Measurements from ENCODE around the gene BYSL. TPM values are rescaled to one million over a fixed set of nuclear protein-coding genes. Genes with fewer than 3 reads are reported as not detected.

Gene BYSL
- polyA plus RNA-seq, 1 donor (not counting 4 experiments of a cell fraction or from before 2014, with no cell fraction given) = 34.3 TPM

GRCh38 chr6:41972826-41973225 is 51.5 kb downstream of the BYSL start:
- H3K9me1 ChIP-seq (ENCODE audit: control insufficient read depth, extremely low read depth, insufficient read depth, low read length) = no peaks in the 10 kb centered on the region
- H3K4me2 ChIP-seq (ENCODE audit: control insufficient read depth, extremely low read depth, insufficient read depth, low read depth, low read length) = no peak overlapping the region
- no peaks in the 10 kb centered on the region for H4K20me1 ChIP-seq (ENCODE audit: control insufficient read depth, extremely low read depth, insufficient read depth, low read length)
- H3K9me3 ChIP-seq (ENCODE audit: control insufficient read depth, low read depth, low read length) = no peaks in the 10 kb centered on the region
- FAIRE-seq (no peak), DNase-seq (ENCODE audit: low read depth, low spot score) (no peak)
- H2AFZ ChIP-seq (ENCODE audit: control insufficient read depth, low read length) = no peak overlapping the region
- dilution Hi-C loops (cut with MboI; ENCODE audit: extremely low pct_ligation_motif_present, low sequenced_read_pairs) = no loop called here
- H3K79me2 ChIP-seq (ENCODE audit: control insufficient read depth, insufficient read depth, low read length) = no peaks in the 10 kb centered on the region
- H3K4me1 ChIP-seq (ENCODE audit: control insufficient read depth, extremely low read depth, insufficient read depth, low read length) = peaks cover 6% of the 10 kb centered on the region
- no peaks in the 10 kb centered on the region for H3K27me3 ChIP-seq (ENCODE audit: control insufficient read depth, extremely low read depth, insufficient read depth, low read length)
- no peak for TF ChIP-seq EZH2 (IDR thresholded peaks at IDR 0.05; ENCODE audit: low read length)
- TF ChIP-seq CTCF (optimal IDR thresholded peaks at IDR 0.05 in 1 of 3, IDR thresholded peaks at IDR 0.05 in 1 of 3, conservative IDR thresholded peaks at IDR 0.05 in 1 of 3; ENCODE audit: extremely low read depth in 1 of 3, insufficient read depth in 2 of 3, low read length in 3 of 3) = no peak
- no peaks in the 10 kb centered on the region for H3K36me3 ChIP-seq (ENCODE audit: control insufficient read depth in 2 of 2, extremely low read depth in 1 of 2, insufficient read depth in 2 of 2, low read length in 2 of 2)
- H3K27ac ChIP-seq (ENCODE audit: control insufficient read depth, insufficient read depth, low read length) = no peak overlapping the region
- no peak overlapping the region for H3K9ac ChIP-seq (ENCODE audit: control insufficient read depth, extremely low read depth, insufficient read depth, low read length)
- no peak overlapping the region for H3K4me3 ChIP-seq (ENCODE audit: control insufficient read depth in 2 of 3, extremely low read depth in 1 of 3, insufficient read depth in 2 of 3, low read depth in 1 of 3, low read length in 3 of 3)

GRCh38 chr6:41974281-41974825 is 53.1 kb downstream of the BYSL start:
- dilution Hi-C loops (cut with MboI; ENCODE audit: extremely low pct_ligation_motif_present, low sequenced_read_pairs) = no loop called here
- TF ChIP-seq CTCF (optimal IDR thresholded peaks at IDR 0.05 in 1 of 3, IDR thresholded peaks at IDR 0.05 in 1 of 3, conservative IDR thresholded peaks at IDR 0.05 in 1 of 3; ENCODE audit: extremely low read depth in 1 of 3, insufficient read depth in 2 of 3, low read length in 3 of 3) (no peak), EZH2 (IDR thresholded peaks at IDR 0.05; ENCODE audit: low read length) (no peak)

More at GRCh38 chr6:41974281-41974825, 53.1 kb downstream of the BYSL start:
- H3K9me1 ChIP-seq (ENCODE audit: control insufficient read depth, extremely low read depth, insufficient read depth, low read length) = no peaks in the 10 kb centered on the region
- H3K27ac ChIP-seq (ENCODE audit: control insufficient read depth, insufficient read depth, low read length) = no peak overlapping the region
- H3K4me1 ChIP-seq (ENCODE audit: control insufficient read depth, extremely low read depth, insufficient read depth, low read length) = peaks cover 6% of the 10 kb centered on the region
- DNase-seq (ENCODE audit: low read depth, low spot score) (no peak), FAIRE-seq (no peak)
- H3K36me3 ChIP-seq (ENCODE audit: control insufficient read depth in 2 of 2, extremely low read depth in 1 of 2, insufficient read depth in 2 of 2, low read length in 2 of 2) = no peaks in the 10 kb centered on the region
- H2AFZ ChIP-seq (ENCODE audit: control insufficient read depth, low read length) = no peak overlapping the region
- no peaks in the 10 kb centered on the region for H3K79me2 ChIP-seq (ENCODE audit: control insufficient read depth, insufficient read depth, low read length)
- H3K4me3 ChIP-seq (ENCODE audit: control insufficient read depth in 2 of 3, extremely low read depth in 1 of 3, insufficient read depth in 2 of 3, low read depth in 1 of 3, low read length in 3 of 3) = no peak overlapping the region
- H4K20me1 ChIP-seq (ENCODE audit: control insufficient read depth, extremely low read depth, insufficient read depth, low read length) = no peaks in the 10 kb centered on the region
- H3K4me2 ChIP-seq (ENCODE audit: control insufficient read depth, extremely low read depth, insufficient read depth, low read depth, low read length) = no peak overlapping the region
- no peaks in the 10 kb centered on the region for H3K27me3 ChIP-seq (ENCODE audit: control insufficient read depth, extremely low read depth, insufficient read depth, low read length)
- no peaks in the 10 kb centered on the region for H3K9me3 ChIP-seq (ENCODE audit: control insufficient read depth, low read depth, low read length)
- no peak overlapping the region for H3K9ac ChIP-seq (ENCODE audit: control insufficient read depth, extremely low read depth, insufficient read depth, low read length)
